ENCODE data around the gene SLC37A3.

DNA sequence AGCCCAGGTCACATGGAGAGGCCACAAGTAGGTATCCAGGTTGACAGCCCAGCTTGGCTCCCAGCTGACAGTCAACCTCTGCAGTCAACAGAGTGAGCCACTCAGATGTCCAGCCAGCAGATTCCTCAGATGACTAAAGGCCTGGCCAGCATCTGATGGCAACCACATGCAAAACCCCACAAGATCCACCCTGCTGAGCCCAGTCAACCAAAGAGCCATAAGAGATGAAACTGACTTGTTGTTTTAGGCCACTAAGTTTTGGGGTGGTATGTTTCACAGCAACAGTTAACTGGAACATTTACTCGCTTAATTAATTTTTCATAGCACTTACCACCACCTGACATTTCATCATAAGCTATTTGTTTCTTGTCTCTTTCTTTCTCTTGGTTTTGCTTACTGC, 114.3 kb downstream of the SLC37A3 start:
- TF ChIP-seq, protein P1, sequence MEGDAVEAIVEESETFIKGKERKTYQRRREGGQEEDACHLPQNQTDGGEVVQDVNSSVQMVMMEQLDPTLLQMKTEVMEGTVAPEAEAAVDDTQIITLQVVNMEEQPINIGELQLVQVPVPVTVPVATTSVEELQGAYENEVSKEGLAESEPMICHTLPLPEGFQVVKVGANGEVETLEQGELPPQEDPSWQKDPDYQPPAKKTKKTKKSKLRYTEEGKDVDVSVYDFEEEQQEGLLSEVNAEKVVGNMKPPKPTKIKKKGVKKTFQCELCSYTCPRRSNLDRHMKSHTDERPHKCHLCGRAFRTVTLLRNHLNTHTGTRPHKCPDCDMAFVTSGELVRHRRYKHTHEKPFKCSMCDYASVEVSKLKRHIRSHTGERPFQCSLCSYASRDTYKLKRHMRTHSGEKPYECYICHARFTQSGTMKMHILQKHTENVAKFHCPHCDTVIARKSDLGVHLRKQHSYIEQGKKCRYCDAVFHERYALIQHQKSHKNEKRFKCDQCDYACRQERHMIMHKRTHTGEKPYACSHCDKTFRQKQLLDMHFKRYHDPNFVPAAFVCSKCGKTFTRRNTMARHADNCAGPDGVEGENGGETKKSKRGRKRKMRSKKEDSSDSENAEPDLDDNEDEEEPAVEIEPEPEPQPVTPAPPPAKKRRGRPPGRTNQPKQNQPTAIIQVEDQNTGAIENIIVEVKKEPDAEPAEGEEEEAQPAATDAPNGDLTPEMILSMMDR (conservative IDR thresholded peaks at IDR 0.05 in 1 of 2, IDR thresholded peaks at IDR 0.05 in 1 of 2; ENCODE audit: extremely low read depth in 1 of 2, insufficient read depth in 1 of 2, low read depth in 1 of 2, low read length in 2 of 2) = no peak
- TF ChIP-seq EZH2 (IDR thresholded peaks at IDR 0.05; ENCODE audit: borderline replicate concordance, low read length) = no peak

All from mammary epithelial cell (primary cell).